Activated CD8-positive, alpha-beta T cell treated with anti-CD3 and anti-CD28 coated beads for 36 hours (primary cell): ENCODE results near the gene NUSAP1. TPM values are rescaled to one million over a fixed set of nuclear protein-coding genes. Genes with fewer than 3 reads are reported as not detected.

Experiments
- ATAC-seq: fragments of 200-7000 bp; cut with Tn5 transposase; one replicate; pipeline ENCODE4 v1.10.0; 2021; ENCODE audit warnings: mild to moderate bottlenecking, moderate library complexity
- CTCF ChIA-PET: fragments of 350-600 bp; sonication (Branson Sonifier 250); formaldehyde crosslinking; loops from one replicate; lab custom pipeline; 2021; ENCODE audit warnings: antibody characterized with exemption; lab: Charles Lee
- POLR2A ChIA-PET: fragments of 350-600 bp; sonication (Branson Sonifier 250); formaldehyde crosslinking; loops from one replicate; lab custom pipeline; 2021; ENCODE audit warnings: antibody characterized with exemption; lab: Charles Lee
- DNase-seq: peaks from one replicate; pipeline ENCODE4 v3.0.0-alpha.2; 2020
- H3K27ac Mint-ChIP-seq: one replicate; pipeline ENCODE4 v1.8.0; 2021; ENCODE audit warnings: mild to moderate bottlenecking, mixed read lengths
- H3K27me3 Mint-ChIP-seq: one replicate; pipeline ENCODE4 v1.8.0; 2021; ENCODE audit warnings: mixed read lengths
- H3K36me3 Mint-ChIP-seq: one replicate; pipeline ENCODE4 v1.8.0; 2021; ENCODE audit warnings: low read depth, mixed read lengths
- H3K4me1 Mint-ChIP-seq: one replicate; pipeline ENCODE4 v1.8.0; 2021; ENCODE audit warnings: low read depth, mixed read lengths
- H3K4me3 Mint-ChIP-seq: one replicate; pipeline ENCODE4 v1.8.0; 2021; ENCODE audit warnings: mild to moderate bottlenecking, moderate library complexity, mixed read lengths
- H3K9me3 Mint-ChIP-seq: one replicate; pipeline ENCODE4 v1.8.0; 2021; ENCODE audit warnings: mixed read lengths
- intact Hi-C: fragments of 100-400 bp; cut with micrococcal nuclease; formaldehyde crosslinking; loops from one replicate; pipeline ENCODE4 v1.10.0; 2022
- total RNA-seq, 2 experiments: library from RNA; stranded (reverse); gene quantifications; one replicate each; pipeline ENCODE4 v1.2.3, GENCODE V29; 2021
- TF ChIP-seq, protein P1 (sequence below): fragments of 200-600 bp; IDR thresholded peaks from one replicate; pipeline ENCODE4 v1.8.0; 2022; ENCODE audit warnings: antibody characterized with exemption, mild to moderate bottlenecking

NUSAP1 gene
- total RNA-seq, 2 experiments from 2014 or later = 163 to 170 TPM

DNA sequence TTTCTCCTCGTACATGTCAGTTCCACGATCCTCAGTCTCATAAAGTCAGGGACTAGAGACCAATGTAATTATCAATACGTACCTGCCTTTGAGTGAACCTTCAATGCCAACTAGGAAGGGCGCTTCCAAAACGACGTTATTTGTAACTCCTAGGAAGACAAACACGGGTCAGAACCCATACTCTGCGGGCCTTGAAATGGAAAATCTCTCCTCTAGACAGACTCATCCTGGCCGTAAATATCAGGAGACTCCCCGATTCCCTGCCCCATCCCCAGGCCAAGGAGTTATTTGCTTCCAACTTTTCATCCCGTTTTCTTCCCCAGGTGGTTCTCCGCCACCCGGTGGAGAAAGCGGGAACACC, 868 bp upstream of the NUSAP1 start:
- Mint-ChIP-seq H3K9me3 (no peaks in the 10 kb centered on the region), H3K27ac (peak overlapping the region; percentile 83), H3K36me3 (peaks cover 17% of the 10 kb centered on the region), H3K27me3 (no peaks in the 10 kb centered on the region), H3K4me3 (peak overlapping the region; percentile 92), H3K4me1 (peaks cover 17% of the 10 kb centered on the region)
- DNase-seq = no peak
- ATAC-seq = no peak
- intact Hi-C loops = loop anchor here (5.0 kb wide), 1 partner anchor 45 kb away; no protein-coding TSS in a partner anchor
- ChIA-PET POLR2A (interaction anchor here (1.0 to 2.6 kb wide), 8 partner anchors 9 to 101 kb away, joined by 4 to 18 read pairs (median 5); partner anchors contain the start of genes CHP1, EXD1 and NDUFAF1), CTCF (interaction anchor here (0.8 to 1.5 kb wide), 5 partner anchors 8 to 440 kb away, joined by 3 to 6 read pairs (median 3); no protein-coding TSS in a partner anchor)
- TF ChIP-seq, protein P1, sequence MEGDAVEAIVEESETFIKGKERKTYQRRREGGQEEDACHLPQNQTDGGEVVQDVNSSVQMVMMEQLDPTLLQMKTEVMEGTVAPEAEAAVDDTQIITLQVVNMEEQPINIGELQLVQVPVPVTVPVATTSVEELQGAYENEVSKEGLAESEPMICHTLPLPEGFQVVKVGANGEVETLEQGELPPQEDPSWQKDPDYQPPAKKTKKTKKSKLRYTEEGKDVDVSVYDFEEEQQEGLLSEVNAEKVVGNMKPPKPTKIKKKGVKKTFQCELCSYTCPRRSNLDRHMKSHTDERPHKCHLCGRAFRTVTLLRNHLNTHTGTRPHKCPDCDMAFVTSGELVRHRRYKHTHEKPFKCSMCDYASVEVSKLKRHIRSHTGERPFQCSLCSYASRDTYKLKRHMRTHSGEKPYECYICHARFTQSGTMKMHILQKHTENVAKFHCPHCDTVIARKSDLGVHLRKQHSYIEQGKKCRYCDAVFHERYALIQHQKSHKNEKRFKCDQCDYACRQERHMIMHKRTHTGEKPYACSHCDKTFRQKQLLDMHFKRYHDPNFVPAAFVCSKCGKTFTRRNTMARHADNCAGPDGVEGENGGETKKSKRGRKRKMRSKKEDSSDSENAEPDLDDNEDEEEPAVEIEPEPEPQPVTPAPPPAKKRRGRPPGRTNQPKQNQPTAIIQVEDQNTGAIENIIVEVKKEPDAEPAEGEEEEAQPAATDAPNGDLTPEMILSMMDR = no peak

DNA sequence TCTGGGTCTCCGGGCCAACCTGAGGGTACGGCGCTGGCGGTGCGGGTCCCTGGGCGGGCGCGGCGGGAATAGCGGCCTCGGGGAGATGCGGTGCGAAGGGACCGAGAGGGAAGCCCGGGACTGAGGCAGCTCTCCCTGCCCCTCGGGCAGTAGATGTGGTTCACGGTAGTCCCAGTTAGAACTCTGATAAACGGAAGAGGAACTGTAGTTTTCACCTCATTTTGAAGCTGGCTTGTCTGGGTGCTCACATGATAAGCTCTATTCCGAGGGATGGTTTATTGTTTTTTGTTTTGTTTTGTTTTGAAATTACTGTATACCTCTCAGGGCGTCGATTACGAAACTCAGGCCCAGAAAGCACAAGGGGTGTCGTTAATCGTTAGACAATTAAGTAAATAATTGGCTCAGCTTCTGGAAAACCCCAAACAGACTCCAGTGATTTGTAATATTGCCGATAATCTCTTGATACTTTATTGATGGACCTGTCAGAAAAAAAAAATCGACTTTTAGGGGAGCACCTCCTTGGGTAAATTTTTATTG, 413 bp downstream of the NUSAP1 start:
- H3K4me3 Mint-ChIP-seq = peak overlapping the region; percentile 92
- H3K27me3 Mint-ChIP-seq = no peaks in the 10 kb centered on the region
- H3K9me3 Mint-ChIP-seq = no peaks in the 10 kb centered on the region
- peaks cover 23% of the 10 kb centered on the region for H3K4me1 Mint-ChIP-seq
- POLR2A ChIA-PET = interaction anchor here (0.7 to 2.6 kb wide), 20 partner anchors 8 to 425 kb away, joined by 3 to 18 read pairs (median 4); partner anchors contain the start of genes CHP1, EXD1, NDUFAF1 and RTF1
- H3K27ac Mint-ChIP-seq = peak overlapping the region; percentile 97
- CTCF ChIA-PET = interaction anchor here (0.8 to 1.5 kb wide), 11 partner anchors 9 to 428 kb away, joined by 3 to 7 read pairs (median 3); no protein-coding TSS in a partner anchor
- intact Hi-C loops = loop anchor here (5.0 kb wide), 1 partner anchor 46 kb away; no protein-coding TSS in a partner anchor
- DNase-seq (no peak), ATAC-seq (peak; percentile 2)
- peaks cover 18% of the 10 kb centered on the region for H3K36me3 Mint-ChIP-seq
- TF ChIP-seq, protein P1 = no peak

DNA sequence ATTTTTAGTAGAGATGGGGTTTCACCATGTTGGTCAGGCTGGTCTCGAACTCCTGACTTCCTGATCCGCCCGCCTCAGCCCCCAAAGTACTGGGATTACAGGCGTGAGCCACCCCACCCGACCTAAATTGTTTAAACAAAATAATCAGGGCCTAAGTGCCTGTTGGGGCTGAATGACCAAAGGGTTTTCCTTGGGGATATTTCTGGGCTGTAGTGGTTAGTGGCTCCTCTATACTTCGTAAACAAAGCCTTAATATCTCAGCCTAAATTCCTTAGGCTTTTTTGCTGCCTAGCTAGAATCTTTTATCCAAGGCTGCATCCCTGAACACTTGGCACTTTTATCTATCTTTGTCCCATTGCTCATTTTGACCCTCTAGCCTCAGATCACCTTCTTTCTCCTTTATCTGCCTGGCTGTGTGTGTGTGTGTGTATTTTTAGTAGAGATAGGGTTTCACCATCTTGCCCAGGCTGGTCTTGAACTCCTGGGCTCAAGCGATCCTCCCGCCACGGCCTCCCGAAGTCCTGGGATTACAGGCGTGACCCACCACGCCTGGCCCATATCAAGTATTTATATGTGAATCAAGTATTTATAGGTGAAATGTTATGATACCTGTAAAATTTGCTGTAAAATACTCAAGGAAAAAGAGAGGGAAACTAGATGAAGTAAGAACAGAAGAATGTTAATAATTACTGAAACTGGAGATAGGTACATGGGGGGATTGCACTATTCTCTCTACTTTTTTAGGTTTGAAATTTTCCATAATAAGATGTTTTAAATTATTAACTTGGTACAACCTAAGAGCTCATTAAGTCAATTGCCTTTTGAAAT, 1.8 kb downstream of the NUSAP1 start:
- Mint-ChIP-seq H3K4me3 (peak overlapping the region; percentile 92), H3K36me3 (peaks cover 21% of the 10 kb centered on the region), H3K9me3 (no peaks in the 10 kb centered on the region), H3K4me1 (peaks cover 23% of the 10 kb centered on the region), H3K27me3 (no peaks in the 10 kb centered on the region), H3K27ac (peak overlapping the region; percentile 33)
- CTCF ChIA-PET = interaction anchor here (1.5 kb wide), 1 partner anchor 33 kb away, joined by 3 read pairs; no protein-coding TSS in a partner anchor
- TF ChIP-seq, protein P1 = no peak
- ATAC-seq = no peak
- intact Hi-C loops = loop anchor here (5.0 kb wide), 1 partner anchor 47 kb away; no protein-coding TSS in a partner anchor
- POLR2A ChIA-PET = interaction anchor here (0.5 to 2.6 kb wide), 3 partner anchors 9 to 82 kb away, joined by 3 to 18 read pairs (median 5); no protein-coding TSS in a partner anchor
- DNase-seq = no peak

DNA sequence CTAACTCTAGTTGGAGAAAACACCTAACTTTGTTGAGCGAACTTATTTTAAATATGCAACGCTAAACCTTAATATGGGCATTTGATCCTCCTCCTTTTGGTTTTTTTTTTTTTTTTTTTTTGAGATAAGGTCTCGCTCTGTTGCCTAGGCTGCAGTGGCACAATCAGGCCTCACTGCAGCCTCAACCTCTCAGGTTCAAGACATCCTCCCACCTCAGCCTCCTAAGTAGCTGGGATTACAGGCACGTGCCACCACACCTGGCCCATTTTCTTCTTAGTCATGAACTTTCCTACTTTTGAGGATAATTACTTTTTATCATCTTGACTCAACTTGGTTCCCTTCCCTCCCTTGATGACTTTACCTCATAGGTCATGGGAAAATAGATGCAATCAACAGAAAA, 3.9 kb downstream of the NUSAP1 start:
- no peak overlapping the region for H3K4me3 Mint-ChIP-seq
- intact Hi-C loops = no loop called here
- no peaks in the 10 kb centered on the region for H3K9me3 Mint-ChIP-seq
- ChIA-PET POLR2A (interaction anchor here (0.6 to 1.0 kb wide), 2 partner anchors 27 to 332 kb away, joined by 3 read pairs; no protein-coding TSS in a partner anchor), CTCF (no interaction called here)
- H3K36me3 Mint-ChIP-seq = peaks cover 39% of the 10 kb centered on the region
- no peak for ATAC-seq
- TF ChIP-seq, protein P1 = no peak
- DNase-seq = no peak
- H3K4me1 Mint-ChIP-seq = peaks cover 21% of the 10 kb centered on the region
- no peak overlapping the region for H3K27ac Mint-ChIP-seq
- H3K27me3 Mint-ChIP-seq = no peaks in the 10 kb centered on the region
